HG03571 (cell line): ENCODE results near the gene CCDC12.

Experiments used
- ATAC-seq: cut with Tn5 transposase; IDR thresholded peaks from one replicate; pipeline ENCODE4 v1.9.1; 2021; ENCODE audit not compliant: unreplicated experiment

CCDC12 gene

DNA sequence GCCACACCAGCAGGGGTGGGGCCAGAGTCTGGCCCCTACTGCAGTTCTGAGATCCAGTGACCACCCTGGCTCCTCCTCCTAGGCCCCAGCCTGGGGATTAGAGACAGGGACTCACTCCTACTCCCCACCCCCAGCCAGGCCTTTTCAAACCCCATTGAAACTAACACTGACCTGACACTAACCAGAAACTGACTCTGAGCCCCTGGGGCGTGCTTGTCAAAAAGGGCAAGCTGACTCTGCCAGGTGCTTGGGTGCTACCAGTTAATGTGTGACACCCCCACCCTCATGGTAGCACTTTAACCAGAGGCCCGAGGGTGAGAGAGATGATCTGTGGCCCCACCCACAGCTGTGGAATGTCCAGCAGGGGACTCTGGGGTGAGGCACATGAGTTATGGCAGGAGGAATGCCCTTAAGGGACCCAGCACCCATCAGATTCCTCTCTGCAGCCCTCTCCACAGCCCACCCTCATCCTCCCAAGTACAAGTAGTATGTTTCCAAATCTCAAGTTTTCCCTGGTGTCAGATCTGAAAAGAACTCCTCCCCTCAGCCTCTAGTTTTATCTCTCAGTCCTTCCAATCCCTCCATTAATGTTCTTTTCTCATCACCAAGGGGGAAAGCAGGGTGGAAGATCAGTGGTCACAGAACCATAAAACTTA is 97.6 kb downstream of the CCDC12 start:
- no peak for ATAC-seq

DNA sequence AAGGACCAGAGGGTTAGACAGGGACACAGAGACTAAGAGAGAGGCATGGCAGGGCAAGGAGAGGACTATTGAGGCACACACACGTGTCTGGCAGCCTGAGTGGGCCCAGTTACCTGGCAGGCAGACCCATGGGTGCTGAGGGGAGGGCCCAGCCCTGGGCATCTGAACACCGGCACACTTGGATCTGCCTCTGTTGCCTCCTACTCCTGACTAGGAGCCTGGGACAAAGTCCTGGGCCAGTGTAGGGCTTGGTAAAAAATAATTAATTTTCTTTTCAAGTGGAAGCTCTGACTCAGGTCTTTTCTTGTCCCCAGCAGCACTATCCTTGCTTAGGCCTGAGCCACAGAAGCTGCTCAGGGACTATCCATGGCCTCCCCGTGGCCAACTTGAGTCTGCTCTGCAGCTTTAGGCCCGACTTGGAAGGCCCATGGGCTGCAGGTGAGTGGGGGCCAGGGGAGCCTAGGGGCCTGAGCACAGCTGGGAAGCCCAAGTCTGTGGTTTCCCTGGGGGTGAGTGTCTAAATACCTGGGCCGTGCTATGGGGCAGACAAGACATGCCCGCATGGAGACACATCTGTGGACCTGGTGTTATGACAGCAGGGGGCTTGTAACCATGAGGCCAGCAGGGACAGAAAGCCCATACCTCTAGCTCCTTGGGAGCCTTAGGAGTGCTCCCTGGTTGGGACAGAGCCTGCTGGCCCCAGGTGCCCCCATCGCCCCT is 99.0 kb downstream of the CCDC12 start, which contains the start of gene PTH1R:
Gene PTH1R, plus strand, starts transcription at position 316 of the 720 bp plus-strand sequence. CDS start 5,839 bp downstream, outside the sequence.
- no peak for ATAC-seq

DNA sequence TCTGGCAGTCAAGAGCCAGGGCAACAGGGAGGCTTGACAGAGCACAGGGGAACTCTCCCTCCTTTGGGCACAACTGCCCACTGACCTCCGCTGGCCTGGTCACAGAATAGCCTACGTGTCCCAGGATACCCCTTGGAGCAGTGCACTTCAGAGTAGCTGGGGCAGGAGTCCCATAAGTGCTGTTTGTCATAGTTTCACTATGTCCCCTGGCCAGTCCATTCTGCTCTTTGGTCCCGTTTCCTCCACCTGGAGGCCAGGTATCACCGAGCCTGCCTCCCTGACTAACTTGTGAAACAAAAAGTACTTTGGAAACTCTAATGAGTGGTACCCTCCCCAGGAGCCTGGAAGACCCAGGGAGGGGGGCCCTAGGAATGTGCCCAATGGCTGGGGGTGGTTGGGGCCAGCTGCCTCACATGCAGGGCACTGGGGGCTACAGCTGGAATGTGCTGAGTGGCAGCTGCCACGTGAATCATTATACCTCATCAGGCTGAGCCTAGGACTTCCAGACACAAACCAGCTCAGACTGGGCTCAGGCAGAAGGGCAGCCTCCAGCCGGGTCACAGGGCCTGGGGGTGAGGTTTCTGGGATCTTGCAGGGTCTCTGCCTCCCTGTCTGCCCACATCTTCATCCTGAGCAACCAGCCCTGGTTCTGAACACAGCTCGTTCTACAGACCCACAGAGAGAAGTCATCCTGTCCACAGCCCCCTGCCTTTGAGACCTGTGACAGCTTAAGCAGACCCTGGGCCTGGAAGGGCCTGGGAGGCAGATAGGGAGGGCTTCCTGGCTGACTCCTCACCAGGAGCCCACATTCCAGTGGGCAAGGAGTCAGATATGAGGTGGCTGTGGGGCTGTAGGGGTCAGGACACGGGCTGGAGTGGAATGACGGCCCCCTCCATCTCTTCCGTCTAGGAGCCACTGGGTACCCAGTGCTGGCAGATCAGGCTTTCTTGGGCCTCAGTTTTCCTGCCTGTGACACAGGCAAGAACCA is 99.9 kb downstream of the CCDC12 start:
- no peak for ATAC-seq

DNA sequence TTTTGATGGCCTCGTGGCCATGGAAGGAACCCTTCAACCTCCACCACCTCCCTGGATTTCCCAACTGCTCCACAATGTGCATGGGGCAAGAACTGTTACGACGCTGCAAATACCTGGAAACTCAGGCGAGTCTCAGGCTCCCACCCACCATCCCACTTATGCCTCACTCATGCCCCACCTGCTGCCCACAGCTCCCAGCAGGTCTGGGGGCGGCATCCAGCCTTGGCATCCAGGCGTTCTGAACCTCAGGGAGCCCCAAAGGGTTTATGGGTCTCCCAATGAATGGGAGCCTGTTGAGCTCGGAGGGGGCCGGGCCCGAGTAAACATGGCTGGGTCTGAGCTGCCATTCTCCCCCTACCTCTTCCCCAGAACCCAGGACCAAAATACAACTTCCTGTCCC is 101.0 kb downstream of the CCDC12 start:
- no peak for ATAC-seq

DNA sequence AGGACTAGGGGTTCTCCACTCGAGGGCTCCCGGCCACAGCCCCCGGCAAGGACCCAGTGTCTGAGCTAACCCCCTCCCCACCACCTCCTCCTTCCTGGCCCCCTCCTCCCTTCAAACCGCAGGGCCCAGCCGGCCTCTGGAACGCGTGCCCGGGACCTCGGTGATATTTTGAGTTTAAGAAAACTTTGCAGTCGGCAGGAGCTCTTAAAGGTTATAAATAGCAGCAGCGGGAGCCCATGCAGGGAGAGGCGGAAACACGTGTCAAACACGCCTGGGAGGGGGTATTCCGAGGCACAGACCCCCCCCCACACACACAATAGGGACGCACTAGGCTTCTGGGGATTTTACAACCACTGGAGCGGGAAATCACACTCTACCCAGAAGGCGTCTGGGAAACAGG is 102.1 kb downstream of the CCDC12 start:
- no peak for ATAC-seq

DNA sequence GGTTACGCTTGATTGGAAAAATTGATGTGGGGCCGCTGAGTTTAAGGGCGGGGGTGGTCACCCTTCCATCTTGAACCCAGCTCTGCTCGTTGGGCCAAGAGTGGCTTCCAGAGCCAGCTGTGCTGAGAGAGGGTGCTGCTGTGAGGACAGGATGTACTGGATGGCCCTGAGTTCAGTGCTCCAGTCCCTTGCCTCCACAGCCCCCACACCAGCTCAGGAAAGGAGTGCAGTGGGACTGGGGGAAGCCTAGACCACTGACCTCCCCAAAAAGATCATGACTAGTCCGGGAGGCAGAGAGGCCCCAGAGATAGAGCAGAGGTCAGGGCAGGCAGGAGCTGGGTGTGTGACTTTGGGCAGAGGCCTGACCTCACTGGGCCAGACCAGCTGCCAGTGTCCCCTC is 103.0 kb downstream of the CCDC12 start:
- no peak for ATAC-seq
